Inferior parietal cortex (tissue), 1 donor: ENCODE data around the gene ZCCHC2.

Experiments
- DNase-seq: peaks from one replicate; pipeline ENCODE4 v3.0.0-alpha.2; 2016; ENCODE audit errors: extremely low spot score

The ZCCHC2 gene

DNA sequence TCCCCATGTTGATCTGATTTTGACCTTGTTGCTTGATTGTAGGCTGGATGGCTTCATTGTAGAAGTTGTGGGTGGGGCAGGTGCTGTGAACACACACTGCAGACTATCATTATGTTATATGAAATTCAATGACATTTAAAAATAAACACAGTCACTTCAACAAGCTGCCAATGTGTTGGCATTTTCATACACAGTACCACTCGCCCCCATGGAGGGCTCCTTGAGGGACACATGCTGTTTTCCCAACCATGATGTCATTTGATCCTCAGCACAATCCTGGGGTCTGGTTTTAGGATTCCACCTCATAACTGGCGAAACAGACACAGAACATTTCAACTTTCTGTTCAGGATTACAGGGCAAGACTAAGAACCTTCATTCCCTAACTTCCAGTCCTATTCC lies 86.9 kb downstream of the ZCCHC2 start:
- DNase-seq, result no peak

DNA sequence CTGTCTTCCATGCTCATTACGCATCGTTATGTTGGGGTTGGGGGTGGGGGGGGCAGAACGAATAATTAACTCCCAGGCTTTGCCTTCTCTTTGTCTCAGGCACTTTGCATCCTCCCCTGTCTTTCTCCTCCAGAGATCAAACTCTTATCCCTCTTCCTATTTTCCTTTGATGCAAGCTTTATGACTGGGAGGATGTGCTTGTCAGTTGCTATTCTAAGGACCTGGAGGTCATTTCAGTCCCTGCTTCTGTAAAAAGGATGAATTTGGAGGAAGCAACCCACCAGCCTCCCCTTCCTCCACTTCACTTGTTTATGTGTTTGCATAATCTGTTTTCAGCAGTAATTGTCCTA lies 87.5 kb downstream of the ZCCHC2 start:
- no peak for DNase-seq

DNA sequence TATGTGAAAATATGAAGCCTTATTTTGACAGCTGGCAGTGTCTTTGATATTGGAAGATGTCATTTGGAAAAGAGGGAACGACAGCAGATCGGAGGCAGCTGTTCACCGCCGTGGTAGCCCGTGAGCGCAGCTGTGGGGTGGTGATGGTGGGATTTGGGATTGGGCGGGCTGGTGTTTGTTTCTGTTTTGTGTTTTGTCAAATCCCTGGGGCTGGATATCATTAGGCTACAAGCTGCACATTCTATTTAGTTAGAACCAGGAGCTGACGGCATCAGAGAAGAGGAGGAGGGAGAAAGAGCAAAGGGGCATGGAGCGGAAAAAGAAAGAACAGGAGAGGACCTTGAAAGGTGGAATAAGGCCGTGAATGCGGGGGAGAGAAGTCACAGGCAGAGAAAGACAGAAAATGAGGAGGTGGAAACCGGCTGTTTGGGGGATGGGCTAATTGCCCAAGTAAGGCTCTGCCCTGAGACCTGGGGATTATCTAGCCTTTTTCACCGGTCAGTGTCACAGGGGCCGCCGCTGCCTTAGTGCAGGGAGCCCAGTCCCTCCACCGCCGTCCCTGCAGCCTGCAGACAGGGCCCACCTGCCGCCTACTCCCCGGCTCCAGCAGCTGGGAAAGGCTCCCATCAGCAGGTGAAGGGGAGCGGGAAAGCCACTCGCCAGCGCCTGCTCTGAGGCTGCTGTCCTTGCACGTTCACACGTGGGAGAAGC lies 88.0 kb downstream of the ZCCHC2 start:
- DNase-seq, result no peak

DNA sequence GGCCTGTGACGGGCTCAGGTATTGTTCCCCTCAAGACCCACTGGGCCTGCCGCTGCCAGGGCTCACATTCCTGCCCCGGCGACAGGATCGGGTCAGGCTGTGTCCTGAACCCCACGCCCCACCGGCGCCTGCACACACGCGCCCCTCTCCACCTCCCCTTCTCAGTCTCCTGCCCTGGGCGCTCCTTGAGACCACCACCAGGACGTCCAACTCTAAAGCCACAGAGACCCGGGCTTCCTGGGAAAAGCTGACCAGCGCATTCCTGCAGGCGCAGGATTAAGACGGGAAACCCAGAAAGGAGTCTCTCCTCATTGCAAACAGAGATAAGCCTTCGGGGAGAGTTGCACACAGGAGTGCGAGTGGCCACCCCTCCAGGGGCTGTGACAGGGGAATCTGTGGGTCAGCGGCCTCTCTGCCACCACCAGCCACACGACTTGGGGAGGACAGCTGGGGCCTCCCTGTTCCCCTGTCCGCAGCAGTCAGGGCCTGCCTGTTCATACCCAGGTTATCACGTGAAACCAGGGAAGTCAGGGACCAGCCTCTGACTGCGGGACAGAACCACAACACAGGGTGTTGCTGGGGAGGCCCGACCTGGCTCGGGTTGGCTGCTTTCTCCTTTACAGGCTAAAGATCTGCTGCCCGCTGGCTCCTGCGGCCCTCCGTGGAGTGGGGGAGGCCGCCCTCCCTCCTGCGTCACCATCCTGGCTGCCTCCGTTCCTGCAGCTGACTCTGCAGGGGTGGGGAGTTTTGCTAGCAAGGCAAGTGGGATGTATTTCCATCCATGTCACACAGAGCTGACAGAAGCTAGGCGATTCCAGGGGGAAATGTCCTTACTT lies 88.8 kb downstream of the ZCCHC2 start:
- no peak for DNase-seq

DNA sequence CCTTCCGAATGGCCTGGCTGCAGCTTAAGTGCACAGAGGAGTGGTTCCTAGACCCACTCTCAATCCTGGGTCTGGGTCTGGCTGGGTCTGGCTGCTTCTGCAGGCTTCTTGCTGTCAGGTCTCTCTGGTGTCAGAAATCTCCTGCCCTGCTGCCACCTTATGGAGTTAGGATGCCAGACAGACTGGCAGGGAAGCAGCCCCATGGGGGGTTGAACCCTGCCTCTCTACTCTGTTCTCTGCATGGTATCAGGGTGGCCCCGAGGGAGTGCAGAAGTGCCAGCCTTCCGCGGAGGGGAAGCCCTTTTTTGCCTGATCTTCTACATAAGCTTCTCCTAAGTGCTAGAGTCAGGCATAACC lies 89.4 kb downstream of the ZCCHC2 start:
- DNase-seq, result no peak

DNA sequence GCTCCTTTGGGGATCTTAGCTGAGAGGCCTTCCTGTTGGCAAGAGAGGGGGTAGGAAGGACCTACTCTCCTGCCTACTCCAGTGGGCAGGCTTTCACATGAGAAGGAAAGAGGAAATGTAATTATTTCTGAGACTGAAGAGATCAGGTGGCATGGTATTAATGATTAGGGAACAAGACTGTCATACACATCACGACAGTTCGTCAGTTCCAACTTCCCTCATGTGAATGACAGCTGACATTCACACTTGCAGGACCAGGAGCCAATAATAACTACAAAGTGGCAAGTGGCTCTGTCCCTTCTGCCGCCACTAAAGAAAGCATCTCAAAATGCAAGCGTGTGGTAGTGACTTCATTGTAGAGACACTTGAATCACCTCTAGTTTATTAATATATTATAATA lies 90.0 kb downstream of the ZCCHC2 start:
- DNase-seq, result no peak

DNA sequence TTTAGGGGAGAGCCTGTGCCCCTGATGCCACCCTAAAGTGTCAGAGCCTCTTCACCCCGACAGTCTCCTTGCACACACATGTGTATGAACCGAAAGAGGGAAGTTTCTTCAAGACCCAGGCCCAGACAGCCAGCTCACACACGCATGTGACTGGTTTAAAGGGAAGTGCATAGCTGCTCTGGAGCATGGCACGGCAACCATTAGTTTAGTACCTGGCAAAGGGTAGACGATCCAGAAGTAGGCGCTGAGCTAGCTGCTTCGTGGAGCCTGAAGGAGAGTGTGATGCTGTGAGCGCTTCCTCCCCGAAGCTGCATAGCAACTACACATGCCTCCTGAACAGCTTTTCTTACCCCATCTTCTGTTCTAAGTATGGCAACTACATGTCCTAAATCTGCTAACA lies 91.7 kb downstream of the ZCCHC2 start:
- DNase-seq, result no peak

DNA sequence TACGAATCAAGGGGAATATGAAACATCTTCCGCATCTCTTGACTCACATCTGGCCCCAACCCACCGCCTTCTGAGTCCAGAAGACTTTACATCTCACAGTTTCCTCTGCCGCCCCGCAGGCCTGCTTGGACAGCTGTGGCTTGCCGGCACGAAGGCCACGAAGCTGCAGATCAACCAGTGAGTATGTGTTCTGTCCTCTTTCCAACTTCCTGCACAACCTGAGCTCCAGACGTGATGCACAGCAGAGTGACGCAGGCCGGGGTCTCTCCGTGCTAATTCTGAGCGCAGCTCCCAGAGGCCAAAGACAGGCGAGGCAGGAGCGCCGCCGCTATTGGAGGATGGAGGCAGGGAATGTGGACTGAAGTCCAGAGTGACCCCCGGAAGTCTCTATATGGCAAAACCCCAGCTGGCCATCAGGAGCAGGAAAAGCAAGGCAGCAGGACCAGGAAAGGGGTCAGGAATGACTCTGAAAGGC lies 93.5 kb downstream of the ZCCHC2 start:
- DNase-seq, result no peak

DNA sequence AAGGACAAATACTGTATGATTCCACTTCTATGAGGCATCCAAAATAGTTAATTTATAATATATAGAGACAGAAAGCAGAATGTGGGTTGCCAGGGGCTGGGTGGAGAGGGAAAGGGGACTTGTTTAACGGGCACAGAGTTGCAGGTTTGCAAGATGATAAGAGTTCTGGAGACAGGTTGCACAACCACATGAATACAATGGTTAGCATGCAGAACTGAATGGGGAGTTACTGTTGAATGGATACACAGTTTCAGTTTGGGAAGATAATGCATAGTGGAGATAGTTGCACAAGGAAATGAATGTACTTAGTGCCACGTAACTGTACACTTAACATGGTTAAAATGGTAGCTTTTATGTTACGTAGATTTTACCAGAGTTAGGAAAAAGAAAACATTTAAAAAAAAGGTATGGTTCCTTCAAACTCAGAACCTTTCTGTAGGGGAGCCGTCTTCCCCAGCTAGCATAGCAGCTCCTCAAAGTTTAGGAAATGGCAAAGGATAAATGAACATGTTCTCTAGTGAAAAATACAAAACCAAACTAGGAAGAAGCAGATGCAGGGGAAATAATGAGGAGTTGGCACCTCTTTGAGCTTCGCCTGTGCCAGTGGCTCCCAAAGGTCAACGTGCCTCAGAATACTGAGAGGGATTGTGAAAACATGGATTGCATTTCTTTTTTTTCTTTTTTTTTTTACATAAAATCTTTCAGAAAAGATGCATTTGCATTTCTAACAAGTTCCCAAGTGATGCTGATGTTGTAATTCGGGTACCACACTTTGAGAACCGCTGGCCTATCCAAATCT lies 95.2 kb downstream of the ZCCHC2 start:
- DNase-seq, result no peak

DNA sequence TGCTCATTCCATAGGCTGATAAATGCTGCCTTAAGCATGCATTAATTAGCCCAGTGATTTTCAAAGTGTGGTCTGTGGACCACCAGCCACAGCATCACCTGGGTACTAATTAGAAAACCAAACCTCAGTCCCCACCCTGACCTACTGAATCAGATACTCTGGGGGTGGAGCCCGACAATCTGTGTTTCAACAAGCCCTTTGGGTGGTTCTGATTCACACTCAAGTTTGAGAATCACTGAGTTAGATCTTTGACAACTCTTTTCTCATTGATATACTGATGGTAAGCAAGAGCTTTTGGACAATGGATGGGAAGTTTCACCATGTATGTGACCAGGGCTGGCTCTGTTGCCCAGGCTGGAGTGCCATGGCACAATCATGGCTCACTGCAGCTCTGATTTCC lies 95.9 kb downstream of the ZCCHC2 start:
- no peak for DNase-seq

DNA sequence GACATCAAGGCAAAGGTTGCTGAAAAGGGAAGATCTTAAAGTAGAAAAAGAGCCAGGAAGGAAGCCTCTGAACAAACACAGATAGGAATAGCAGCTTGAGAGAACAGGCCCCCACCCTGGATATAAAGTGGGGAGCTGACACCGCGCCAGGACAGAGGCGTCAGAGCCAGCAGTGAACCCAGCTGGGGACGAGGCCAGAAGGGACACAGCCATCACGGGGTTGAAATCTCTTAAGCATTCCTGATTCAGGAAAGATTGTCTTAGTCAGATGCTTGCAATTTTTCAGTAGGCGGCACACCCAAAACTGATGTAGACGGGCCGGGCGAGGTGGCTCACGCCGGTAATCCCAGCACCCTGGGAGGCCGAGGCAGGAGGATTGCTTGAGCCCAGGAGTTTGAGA lies 98.7 kb downstream of the ZCCHC2 start:
- no peak for DNase-seq

DNA sequence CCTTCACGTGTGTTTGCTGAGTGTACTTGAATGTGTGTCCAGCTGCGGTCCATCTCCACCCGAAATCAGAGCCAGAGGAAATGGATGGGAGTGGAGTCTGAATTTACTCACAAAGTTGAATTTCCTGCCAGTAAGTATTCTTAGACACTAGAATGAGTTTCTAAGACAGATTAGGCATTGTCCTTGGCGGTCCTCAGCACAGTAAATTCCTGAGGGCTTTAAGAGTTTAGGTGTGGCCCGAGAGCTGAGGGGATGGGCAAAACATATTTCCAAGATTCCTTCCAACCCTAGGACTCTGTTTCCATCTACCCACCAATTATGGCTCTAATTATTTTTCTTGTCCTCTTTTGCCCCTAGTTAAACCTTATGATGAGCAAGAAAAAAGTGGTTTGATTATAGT lies 102.2 kb downstream of the ZCCHC2 start:
- DNase-seq, result no peak
